DND-41 (cell line): ENCODE data around the gene IGF2.

ENCODE experiments used
- CTCF ChIP-seq: IDR thresholded peaks from 2 replicates; pipeline ENCODE4 v1.5.1; 2012; ENCODE audit warnings: borderline replicate concordance, low read length, moderate library complexity, mild to moderate bottlenecking; ENCODE audit not compliant: poor library complexity, severe bottlenecking; ENCODE audit errors: extremely low read depth
- EZH2 ChIP-seq: IDR thresholded peaks from 3 replicates; pipeline ENCODE4 v1.6.1; 2012; ENCODE audit warnings: borderline replicate concordance, low read depth, mild to moderate bottlenecking, moderate library complexity, low read length, inconsistent platforms; ENCODE audit not compliant: severe bottlenecking

GRCh38 chr11:2108675-2109491, 30.3 kb downstream of the IGF2 start:
- TF ChIP-seq EZH2 (no peak), CTCF (no peak)
